Erythroblast (primary cell): Measurements from ENCODE around the gene THADA.

Experiments
- GATA1 ChIP-seq: IDR thresholded peaks from 2 replicates; pipeline ENCODE4 v1.6.1; 2011; ENCODE audit warnings: low read depth, mild to moderate bottlenecking, control low read depth, low read length, moderate library complexity
- POLR2A ChIP-seq: IDR thresholded peaks from 2 replicates; pipeline ENCODE4 v1.6.1; 2011; ENCODE audit warnings: mild to moderate bottlenecking, low read length

- no peak for TF ChIP-seq POLR2A
- TF ChIP-seq GATA1: no peak
Observed at GRCh38 chr2:43285987-43286386, 309.9 kb downstream of the THADA start.
